Measurements from ENCODE around the gene APEX2.
"Not testable (repeated sequence)": the region's sequence is repeated elsewhere in the genome, so short reads cannot be mapped to it uniquely, and the experiment has no call there.

DNA sequence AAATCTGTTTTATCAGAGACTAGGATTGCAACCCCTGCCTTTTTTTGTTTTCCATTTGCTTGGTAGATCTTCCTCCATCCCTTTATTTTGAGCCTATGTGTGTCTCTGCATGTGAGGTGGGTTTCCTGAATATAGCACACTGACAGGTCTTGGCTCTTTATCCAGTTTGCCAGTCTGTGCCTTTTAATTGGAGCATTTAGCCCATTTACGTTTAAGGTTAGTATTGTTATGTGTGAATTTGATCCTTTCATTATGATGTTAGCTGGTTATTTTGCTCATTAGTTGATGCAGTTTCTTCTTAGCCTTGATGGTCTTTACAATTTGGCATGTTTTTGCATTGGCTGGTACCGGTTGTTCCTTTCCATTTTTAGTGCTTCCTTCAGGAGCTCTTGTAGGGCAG, 50.4 kb downstream of the APEX2 start:
- TF ChIP-seq, protein P1, sequence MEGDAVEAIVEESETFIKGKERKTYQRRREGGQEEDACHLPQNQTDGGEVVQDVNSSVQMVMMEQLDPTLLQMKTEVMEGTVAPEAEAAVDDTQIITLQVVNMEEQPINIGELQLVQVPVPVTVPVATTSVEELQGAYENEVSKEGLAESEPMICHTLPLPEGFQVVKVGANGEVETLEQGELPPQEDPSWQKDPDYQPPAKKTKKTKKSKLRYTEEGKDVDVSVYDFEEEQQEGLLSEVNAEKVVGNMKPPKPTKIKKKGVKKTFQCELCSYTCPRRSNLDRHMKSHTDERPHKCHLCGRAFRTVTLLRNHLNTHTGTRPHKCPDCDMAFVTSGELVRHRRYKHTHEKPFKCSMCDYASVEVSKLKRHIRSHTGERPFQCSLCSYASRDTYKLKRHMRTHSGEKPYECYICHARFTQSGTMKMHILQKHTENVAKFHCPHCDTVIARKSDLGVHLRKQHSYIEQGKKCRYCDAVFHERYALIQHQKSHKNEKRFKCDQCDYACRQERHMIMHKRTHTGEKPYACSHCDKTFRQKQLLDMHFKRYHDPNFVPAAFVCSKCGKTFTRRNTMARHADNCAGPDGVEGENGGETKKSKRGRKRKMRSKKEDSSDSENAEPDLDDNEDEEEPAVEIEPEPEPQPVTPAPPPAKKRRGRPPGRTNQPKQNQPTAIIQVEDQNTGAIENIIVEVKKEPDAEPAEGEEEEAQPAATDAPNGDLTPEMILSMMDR (IDR thresholded peaks at IDR 0.05) = not testable (repeated sequence)
- TF ChIP-seq EP300 (IDR thresholded peaks at IDR 0.05) = not testable (repeated sequence)

Data from esophagus muscularis mucosa (tissue), 3 donors.